ENCODE data around the gene MEGF11. TPM values are rescaled to one million over a fixed set of nuclear protein-coding genes. Genes with fewer than 3 reads are reported as not detected.

The MEGF11 gene
- total RNA-seq, 2 donors from 2014 or later = not detected

DNA sequence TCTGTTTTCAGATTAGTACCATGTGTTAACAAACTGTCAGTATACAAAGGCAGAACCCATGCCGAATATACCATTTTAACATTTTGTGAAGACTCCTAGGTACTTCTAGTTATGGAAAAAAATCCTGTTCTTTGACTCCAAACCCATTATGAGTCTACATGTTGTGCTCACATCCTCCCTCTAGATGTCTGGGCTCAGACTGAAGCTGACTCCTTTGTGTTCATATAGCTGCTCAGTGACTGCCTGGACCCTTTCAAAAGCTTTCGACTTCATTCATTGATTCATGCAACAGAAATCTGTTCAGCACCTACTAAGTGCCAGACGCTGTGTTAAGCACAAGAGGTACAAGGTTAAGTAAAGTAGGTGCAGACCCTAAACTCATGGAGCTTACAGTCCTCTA lies 60.5 kb downstream of the MEGF11 start:
- H3K9me3 ChIP-seq = no peaks in the 10 kb centered on the region
- H3K27me3 ChIP-seq = no peaks in the 10 kb centered on the region
- TF ChIP-seq, protein P1, sequence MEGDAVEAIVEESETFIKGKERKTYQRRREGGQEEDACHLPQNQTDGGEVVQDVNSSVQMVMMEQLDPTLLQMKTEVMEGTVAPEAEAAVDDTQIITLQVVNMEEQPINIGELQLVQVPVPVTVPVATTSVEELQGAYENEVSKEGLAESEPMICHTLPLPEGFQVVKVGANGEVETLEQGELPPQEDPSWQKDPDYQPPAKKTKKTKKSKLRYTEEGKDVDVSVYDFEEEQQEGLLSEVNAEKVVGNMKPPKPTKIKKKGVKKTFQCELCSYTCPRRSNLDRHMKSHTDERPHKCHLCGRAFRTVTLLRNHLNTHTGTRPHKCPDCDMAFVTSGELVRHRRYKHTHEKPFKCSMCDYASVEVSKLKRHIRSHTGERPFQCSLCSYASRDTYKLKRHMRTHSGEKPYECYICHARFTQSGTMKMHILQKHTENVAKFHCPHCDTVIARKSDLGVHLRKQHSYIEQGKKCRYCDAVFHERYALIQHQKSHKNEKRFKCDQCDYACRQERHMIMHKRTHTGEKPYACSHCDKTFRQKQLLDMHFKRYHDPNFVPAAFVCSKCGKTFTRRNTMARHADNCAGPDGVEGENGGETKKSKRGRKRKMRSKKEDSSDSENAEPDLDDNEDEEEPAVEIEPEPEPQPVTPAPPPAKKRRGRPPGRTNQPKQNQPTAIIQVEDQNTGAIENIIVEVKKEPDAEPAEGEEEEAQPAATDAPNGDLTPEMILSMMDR (IDR thresholded peaks at IDR 0.05) = no peak
- no peaks in the 10 kb centered on the region for H3K36me3 ChIP-seq
- H3K4me1 ChIP-seq = no peaks in the 10 kb centered on the region
- intact Hi-C loops (cut with DNase I) = no loop called here
- DNase-seq = no peak
- H3K9ac ChIP-seq (ENCODE audit: low read depth in 2 of 2, low read length in 2 of 2) = no peak overlapping the region
- H3K4me3 ChIP-seq = no peak overlapping the region
- H3K27ac ChIP-seq = no peak overlapping the region

DNA sequence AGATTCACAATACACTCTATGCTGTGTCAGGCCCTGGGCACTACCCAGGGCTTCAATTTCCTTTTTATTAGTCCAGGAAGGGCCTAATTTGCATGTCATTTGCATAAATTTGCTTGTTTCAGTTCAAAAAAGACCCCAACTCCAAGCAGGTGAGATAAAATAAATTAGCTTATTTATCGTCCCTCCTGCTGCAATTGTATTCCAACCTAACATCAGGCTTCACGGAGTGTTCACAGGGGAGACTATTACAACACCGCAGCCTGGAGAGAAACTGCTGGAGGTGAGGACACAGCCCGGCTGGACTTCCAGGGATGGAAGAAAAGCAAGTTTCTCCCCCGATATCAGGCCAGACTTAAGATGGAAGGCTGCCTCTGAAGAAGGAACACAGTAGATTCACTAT lies 62.8 kb downstream of the MEGF11 start:
- Histone ChIP-seq H3K27ac (no peak overlapping the region), H3K36me3 (no peaks in the 10 kb centered on the region), H3K9me3 (no peaks in the 10 kb centered on the region), H3K27me3 (no peaks in the 10 kb centered on the region), H3K4me1 (no peaks in the 10 kb centered on the region), H3K4me3 (no peak overlapping the region), H3K9ac (ENCODE audit: low read depth in 2 of 2, low read length in 2 of 2) (no peak overlapping the region)
- no peak for DNase-seq
- intact Hi-C loops (cut with DNase I) = loop anchor here (2.0 kb wide), 1 partner anchor 210 kb away; no protein-coding TSS in a partner anchor
- TF ChIP-seq, protein P1 (IDR thresholded peaks at IDR 0.05) = no peak

DNA sequence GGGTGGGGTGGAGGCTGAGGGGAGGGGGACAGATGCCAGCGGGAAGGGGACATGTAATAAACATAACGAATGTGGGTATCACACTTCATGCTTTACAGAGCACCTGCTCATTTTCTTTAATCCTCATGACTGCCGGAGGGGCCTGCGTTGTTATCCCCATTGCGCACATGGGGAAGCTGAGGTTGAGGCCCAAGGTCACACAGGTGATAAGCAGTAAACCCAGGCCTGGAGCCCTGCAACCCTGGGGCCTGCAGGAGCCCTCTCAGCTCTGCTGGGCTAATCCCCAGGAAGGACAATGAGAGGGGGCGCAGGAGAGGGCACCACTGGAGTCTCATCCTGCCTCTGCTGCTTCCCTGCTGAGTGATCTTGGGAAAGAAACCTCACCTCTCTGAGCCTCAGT lies 64.3 kb downstream of the MEGF11 start:
- Histone ChIP-seq H3K36me3 (no peaks in the 10 kb centered on the region), H3K27me3 (no peaks in the 10 kb centered on the region), H3K9ac (ENCODE audit: low read depth in 2 of 2, low read length in 2 of 2) (no peak overlapping the region), H3K9me3 (no peaks in the 10 kb centered on the region), H3K27ac (no peak overlapping the region), H3K4me1 (no peaks in the 10 kb centered on the region), H3K4me3 (no peak overlapping the region)
- intact Hi-C loops (cut with DNase I) = no loop called here
- no peak for DNase-seq
- TF ChIP-seq, protein P1 (IDR thresholded peaks at IDR 0.05) = no peak

DNA sequence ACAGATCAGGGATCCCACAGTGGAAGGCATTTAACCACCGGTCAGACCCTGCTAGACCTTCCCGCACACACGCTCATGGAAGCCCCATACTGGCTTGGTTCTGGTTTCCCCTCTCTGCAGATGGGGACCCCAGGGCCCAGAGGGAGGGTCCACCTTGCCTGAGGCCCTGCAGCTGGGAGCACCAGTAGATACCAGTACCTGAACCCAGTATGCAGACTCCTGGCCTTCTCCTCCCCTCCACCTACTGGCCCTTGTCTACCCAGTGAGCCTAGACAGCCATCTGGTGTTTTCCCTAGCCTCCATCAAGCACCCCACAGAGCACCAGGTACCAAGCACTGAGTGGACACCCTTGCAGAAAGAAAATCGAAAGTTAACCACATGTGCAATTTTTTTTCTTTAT lies 65.1 kb downstream of the MEGF11 start:
- H3K36me3 ChIP-seq = no peaks in the 10 kb centered on the region
- no peak overlapping the region for H3K27ac ChIP-seq
- no peaks in the 10 kb centered on the region for H3K9me3 ChIP-seq
- no peaks in the 10 kb centered on the region for H3K4me1 ChIP-seq
- TF ChIP-seq, protein P1 (IDR thresholded peaks at IDR 0.05) = no peak
- no peak overlapping the region for H3K9ac ChIP-seq (ENCODE audit: low read depth in 2 of 2, low read length in 2 of 2)
- H3K27me3 ChIP-seq = no peaks in the 10 kb centered on the region
- intact Hi-C loops (cut with DNase I) = no loop called here
- no peak overlapping the region for H3K4me3 ChIP-seq
- DNase-seq = no peak

DNA sequence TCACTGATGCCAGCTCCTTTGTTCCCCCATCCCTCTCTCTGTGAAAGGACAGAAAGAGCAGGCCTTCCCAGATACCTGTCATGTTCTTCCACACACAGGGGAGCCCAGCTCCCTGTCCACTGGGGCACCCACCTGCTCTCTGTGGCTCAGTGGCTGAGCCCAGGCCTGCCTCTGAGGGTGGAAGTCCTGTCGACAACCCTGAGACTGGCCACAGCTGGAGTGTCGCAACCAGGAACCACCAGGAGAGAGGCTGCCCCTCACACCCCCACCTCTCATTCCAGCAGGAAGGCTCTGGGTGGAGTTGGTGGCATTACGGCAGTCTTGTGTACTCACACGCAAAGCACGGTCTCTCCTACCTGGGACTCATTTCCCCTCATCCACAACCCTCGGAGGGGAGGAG lies 66.3 kb downstream of the MEGF11 start:
- DNase-seq = no peak
- H3K27me3 ChIP-seq = no peaks in the 10 kb centered on the region
- intact Hi-C loops (cut with DNase I) = no loop called here

More for the DNA sequence above, 66.3 kb downstream of the MEGF11 start:
- Histone ChIP-seq H3K36me3 (no peaks in the 10 kb centered on the region), H3K4me1 (no peaks in the 10 kb centered on the region), H3K9ac (ENCODE audit: low read depth in 2 of 2, low read length in 2 of 2) (no peak overlapping the region), H3K9me3 (no peaks in the 10 kb centered on the region), H3K27ac (no peak overlapping the region), H3K4me3 (no peak overlapping the region)
- TF ChIP-seq, protein P1 (IDR thresholded peaks at IDR 0.05) = no peak
